HCEC 1CT (cell line): ENCODE measurements around the gene CLCNKA.
"Not testable (repeated sequence)": the region's sequence is repeated elsewhere in the genome, so short reads cannot be mapped to it uniquely, and the experiment has no call there.

ENCODE experiments used
- DNase-seq: peaks from one replicate; pipeline ENCODE4 v3.0.0-alpha.2; 2017

Gene CLCNKA

DNA sequence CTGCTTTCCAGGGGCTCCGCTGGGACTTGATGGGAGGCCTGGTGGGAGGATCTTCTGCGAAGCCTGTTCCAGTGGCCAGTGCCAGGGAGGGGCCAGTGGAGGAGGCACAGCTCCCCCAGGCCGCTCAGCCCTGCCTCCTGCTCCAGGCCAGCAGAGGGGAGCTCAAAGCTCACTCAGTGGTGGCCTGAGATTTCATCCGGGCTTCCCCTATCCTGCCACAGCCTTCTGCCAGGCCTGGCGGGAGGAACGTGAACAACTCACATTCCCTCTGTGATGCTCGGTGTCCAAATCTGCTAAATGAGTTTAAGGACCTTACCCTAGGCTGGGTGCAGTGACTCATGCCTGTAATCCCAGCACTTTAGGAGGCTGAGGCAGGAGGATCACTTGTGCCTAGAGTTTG lies 25.0 kb downstream of the CLCNKA start:
- no peak for DNase-seq

DNA sequence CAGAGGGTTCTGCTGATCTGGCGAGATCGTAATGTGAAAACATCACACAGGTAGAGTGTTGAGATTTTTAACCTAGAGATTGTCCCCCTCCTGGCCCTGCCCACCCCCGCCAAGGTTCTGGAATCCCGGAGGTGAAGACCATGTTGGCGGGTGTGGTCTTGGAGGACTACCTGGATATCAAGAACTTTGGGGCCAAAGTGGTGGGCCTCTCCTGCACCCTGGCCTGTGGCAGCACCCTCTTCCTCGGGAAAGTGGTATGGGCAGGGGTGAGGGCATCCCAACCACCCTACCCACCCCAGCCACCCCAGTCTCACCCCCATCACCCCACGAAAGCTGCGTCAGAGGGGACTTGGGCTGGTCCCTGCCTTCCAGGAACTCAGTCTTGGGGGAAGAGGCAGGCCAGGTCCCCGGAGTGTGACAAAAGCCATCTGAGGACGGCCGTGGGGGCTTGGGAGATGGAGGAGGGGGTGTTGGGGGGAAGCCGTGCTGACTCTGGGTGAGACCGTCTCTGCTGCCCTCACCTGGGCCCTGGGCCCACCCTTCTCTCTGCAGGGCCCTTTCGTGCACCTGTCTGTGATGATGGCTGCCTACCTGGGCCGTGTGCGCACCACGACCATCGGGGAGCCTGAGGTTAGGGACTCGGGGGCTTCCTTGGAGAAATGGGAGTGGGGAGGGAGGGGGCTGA lies 26.1 kb downstream of the CLCNKA start:
- DNase-seq, result no peak

DNA sequence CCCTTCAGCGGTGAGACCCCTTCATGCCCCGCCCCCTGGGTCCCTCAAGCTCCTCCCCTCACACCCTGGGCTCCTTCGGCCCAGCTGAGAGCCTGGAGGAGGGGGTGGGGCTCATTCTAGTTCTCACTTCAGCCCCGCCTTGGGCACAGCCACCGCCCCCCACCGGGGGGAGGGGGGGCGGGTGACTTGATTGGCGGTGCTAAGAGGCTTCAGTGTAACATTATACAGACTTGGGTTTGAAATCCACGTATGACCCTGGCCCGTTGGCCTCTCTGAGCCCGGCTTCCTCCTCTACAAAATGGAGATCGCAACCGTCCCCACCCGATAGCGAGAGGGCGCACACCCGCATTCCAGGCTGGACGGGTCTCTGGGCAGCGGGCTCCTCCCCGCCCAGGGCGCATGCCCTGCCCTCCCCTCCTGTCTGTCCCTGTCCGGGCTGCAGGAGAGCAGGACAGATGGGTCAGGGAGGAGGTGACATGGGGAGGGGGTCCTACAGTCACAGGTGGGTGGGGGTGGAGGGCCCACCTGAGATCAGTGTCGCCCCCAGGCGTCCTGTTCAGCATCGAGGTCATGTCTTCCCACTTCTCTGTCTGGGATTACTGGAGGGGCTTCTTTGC lies 26.8 kb downstream of the CLCNKA start:
- no peak for DNase-seq

DNA sequence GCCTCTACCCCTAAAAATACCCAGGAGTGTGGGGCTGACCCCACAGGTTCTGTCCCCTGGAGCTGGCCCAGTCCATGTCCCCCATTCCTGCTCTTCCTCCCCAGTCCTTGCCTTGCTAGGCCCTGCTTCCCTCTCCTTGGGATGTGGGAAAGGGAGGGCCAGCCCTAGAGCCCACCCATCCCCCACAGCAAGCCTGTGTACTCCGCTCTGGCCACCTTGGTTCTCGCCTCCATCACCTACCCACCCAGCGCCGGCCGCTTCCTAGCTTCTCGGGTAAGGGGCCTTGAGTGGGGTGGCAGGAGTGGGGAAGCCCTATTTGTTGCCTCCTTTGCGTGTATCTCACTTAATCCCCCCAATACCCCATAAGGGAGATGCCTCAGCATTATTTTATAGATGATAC lies 28.5 kb downstream of the CLCNKA start:
- no peak for DNase-seq

DNA sequence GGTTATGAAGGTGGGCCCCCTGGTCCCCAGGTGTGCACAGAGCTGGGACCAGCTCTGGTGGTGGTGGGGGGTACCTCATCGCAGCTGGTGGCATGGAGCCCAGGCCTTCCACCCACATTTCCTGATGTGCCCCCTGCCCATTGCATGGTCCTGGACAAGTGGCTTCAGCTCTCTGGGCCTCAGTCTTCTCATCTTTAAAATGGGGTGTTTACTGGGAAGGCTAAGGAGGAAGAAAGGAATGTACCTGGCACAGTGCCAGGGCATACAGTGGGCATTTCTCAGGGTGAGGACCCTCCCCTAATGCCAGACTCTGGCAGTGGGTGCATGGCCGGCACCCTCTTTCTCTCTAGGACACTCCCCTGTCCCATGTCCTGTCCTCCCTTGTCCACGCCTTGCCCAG lies 29.2 kb downstream of the CLCNKA start:
- no peak for DNase-seq

DNA sequence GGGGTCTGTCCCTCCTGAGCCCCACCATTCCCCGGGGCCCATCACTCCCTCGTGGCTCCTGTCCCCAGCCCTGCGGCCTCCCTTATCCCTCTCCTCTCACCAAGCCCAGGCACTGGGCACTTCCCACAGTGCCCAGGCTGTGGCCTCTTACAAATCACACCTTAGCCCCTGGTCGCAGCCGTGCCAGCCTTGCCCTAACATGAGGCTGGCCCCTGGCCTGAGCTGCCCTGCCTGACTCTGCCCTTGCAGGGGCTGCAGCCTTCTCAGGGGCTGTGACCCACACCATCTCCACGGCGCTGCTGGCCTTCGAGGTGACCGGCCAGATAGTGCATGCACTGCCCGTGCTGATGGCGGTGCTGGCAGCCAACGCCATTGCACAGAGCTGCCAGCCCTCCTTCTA lies 30.1 kb downstream of the CLCNKA start:
- not testable (repeated sequence) for DNase-seq

DNA sequence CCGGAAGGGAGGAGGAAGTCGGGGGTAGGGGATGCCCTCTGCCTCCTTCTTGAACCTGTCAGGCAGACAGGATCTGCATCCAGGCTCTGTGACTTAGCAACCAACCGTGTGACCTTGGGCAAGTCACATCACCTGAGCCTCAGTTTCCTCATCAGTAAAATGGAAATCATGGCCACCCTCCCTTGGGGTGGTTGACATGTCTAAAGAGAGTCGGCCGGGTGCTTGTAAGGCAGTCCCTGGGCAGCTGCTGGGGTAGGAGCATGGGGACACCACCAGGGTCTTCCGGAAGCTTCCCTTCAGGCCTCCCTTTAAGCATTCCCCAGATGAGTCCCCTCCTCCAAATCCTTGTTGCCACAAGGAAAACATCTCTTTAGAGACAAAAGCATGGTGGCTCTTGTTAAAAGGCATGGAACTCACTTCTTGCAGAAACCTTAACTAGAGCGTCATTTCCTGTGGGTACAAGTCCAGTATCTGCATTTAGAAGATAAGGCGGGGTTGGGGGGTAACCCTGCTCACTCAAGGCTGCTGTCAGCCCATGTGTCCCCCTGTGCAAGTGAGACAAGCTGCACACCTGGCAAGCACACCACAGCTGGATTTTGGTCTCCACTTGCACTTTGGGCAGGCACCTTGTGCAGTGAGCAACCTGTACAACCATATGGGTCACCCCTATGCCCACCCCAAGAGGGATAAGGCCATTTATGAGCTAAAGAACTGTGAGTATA lies 32.1 kb downstream of the CLCNKA start:
- no peak for DNase-seq

DNA sequence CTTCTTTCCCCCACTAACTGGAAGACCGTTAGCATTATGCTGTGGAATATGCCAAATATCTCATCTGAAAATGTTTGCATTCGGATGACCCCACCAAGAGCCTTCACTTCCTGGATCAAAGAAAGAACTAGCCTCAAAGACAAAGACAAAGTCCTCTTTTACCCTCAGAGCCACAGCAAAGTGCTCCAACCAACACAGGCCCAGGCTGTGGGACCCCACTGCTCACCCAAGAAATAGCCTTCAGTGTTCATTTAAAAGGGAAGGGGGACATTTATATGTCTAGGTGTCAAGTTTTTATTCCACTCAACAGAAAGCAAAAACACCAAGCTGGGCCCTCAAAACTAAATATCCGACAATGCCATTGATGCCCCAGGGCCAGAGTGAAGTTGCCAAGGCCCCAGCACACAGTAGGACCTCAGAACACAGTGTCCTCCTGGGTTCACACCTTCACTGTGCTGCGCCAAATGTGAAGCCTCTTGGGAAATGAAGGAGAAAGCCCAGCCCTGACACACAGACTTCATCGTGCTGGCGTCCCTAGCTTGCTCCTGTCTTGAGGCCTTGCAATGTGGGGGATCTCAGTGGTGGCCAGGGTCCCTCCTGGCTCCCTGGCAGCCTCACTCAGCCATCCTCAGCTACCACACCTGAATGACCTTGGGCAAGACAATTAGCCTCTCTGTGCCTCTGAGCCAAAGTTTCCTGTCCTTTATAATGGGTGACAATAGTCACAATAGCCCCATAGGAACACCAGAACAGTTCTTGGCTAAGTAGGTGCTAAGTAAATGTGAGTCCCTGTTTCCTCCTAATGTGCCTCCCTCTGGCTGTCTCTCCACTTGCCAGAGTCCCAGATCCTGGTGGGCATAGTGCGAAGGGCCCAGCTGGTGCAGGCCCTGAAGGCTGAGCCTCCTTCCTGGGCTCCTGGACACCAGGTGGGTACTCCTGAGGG lies 33.0 kb downstream of the CLCNKA start:
- no peak for DNase-seq

DNA sequence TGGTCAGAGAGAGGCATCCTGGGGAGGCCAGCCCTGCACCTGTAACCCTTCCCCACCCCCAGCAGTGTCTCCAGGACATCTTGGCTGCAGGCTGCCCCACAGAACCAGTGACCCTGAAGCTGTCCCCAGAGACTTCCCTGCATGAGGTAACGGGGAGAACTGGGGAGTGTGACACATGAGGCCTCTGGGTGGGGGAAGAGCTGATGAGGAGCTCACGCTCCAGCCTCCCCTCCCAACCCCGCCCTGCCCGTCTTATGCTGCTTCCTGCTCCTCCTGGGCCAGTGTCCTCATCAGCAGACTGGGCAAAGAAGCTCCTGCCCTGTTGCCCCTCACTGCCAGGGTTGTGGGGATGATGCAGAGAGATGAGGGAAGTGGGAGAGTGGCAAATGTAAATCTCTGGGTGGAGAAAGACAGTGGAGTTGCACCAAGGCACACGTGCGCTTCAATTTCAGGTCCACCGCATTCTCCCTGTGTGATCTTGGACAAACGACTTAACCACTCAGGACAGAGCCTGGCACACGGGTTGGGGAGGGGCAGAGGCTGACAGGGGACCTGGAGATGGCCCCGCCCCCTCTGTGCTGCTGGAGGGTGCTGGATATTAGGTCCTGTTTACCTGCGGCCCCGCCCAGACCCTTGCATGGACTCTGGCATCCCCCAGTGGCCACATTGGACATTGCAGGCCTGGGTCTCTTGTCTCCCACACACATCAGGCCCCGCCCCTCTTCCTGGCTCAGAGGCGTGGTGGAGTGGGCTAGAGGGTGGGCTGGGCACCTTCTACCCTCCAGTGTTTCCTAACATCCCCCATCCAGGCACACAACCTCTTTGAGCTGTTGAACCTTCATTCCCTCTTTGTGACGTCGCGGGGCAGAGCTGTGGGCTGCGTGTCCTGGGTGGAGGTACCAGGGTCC lies 34.0 kb downstream of the CLCNKA start:
- peak; percentile 41 for DNase-seq

DNA sequence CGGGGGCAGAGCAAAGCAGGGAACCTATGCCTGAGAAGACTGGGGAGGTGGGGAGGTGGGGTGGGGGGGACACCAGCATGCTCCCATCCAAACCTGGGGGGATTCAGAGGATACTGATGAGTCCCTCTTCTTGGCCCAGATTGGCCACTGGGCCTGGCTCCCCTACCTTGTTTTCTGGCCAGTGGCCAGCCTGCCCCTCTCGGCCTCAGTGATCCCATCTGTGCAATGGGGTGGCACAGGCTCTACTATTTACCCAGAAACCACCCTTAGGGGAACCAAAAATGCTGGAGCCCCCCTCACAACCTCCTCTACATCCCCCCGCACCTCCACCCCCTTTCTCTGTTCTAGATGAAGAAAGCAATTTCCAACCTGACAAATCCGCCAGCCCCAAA lies 34.7 kb downstream of the CLCNKA start:
- DNase-seq, result not testable (repeated sequence)

DNA sequence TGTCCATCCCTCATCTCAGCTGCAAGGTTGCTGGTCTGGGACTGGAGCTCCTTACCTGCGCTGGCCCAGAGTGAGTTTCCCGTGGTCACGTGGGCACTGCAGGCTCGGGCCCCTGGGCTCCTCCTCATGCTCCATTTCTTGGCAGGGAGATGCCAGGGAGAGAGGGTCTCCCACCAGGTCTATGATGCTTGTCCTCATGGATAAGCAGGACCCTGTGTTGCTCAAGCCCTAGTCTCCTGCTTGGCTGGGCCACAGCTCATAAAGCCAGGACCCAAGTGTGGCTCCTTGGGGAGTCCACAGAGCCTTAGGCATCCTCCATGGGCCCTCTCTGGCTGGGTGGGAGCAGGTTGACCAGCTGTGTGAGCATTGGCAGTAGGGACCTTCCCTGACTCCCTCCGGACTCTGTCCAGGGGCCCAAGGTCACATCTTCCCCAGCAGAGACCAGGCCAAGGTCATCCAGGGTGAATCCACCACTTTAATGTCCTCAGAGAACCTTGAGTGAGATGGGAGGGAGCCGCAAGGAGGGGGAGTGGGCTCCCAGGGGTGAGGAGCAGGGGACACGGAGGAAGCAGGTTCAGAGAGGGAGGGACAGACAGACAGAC lies 35.6 kb downstream of the CLCNKA start:
- DNase-seq, result not testable (repeated sequence)

DNA sequence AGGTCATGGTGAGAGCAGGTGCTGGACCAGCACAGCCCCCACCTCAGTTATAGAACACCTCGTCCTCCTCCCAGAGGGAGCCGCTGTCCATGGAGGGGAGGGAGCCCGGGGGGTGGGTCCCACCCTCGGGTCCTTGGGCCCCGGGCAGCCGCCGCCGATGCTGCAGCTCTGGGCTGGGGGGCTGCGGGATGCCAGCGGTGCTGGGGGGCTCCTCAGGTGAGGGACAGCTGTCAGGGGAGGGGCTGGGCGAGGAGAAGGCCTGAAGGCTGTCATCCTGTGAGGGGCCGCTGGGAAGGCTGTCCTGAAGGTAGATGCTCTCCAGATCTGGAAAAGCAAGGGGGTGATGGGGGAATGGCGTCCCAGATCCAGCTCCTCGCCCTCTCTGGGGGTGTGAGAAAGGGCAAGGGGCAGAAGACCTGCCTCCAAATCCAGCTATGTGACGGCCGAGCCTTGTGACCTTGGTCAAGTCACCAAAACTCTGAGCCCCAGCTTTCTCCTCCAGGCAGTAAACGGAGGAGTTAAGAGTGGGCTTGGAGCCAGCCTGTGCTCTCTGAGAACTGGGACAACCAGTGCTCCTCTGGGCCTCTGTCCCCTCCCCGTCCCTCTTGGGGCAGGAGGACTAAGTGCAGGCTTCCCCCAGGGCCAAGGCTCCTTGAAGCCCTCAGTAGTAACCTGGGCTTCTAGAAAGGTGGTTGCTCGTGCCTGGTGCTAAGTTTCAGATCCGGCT lies 36.7 kb downstream of the CLCNKA start:
- not testable (repeated sequence) for DNase-seq

DNA sequence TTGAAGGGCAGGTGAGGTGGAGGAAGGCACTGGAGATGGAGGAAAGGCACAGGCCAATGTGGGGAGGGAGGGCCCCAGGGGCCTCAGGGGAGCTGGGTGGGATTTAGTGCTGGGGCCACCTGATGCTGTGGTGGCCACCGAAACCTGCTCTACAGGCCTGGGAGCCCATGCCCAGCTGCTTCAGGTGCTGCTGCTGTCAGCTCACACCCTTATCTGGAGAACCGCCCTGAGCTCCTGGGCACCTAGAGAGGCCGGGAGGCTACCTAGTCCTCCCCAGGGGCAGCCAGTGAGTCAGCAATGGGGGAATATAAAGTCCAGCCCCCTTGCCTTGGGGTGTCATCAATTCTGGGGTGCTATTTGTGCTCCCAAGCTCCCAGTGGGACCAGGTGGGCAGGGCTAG lies 39.4 kb downstream of the CLCNKA start:
- DNase-seq, result no peak

DNA sequence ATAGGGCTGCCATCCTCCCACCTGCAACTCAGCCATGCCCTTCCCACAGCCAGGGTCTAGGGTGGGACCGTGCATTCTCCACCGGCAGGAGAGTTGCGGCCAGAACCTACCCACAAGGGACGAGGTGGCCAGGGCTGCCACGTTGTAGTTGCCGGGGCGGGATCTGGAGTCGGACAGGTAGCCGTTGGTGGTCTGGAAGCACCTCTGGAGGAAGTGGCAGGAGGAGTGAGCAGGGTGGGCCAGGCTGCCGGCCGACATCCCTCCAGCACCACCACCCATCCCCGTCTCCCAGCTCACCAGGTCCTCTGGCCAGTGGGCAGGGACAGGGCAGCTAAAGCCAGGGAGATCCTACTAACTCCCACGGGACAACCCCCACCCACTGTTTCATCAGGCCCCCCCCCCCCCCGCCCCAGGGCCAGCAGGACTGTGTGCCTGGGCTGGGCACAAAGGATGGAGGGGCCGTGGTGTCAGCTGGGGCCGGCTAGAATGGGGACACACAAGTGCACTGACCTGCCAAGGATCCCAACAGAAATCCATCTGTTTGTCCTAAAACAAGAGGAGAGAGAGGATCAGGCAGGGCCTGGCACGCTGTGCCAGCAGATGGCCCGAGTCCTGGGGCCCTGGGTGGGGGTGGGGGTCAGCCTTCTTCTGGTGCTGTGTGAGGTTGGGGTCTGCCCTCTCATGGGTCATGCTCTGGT lies 40.3 kb downstream of the CLCNKA start:
- not testable (repeated sequence) for DNase-seq

DNA sequence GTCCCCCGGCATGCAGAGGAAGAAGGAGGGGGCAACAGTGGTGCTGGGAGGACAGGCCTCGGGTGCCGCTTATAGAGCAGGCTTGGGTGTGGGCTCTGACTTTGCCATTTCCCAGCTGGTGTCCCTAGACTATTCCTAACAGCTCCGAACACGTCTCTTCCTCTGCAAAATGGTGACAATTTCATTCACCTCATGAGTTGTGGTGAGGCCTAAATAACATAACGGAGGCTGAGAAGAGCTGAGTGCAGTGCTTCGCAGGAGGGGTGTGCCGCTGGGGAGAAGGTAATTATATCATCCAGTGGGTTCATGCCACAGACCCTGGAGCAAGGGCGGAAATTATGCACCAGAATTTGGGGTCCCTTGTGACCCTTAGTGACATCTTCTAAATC lies 40.8 kb downstream of the CLCNKA start:
- DNase-seq, result not testable (repeated sequence)

DNA sequence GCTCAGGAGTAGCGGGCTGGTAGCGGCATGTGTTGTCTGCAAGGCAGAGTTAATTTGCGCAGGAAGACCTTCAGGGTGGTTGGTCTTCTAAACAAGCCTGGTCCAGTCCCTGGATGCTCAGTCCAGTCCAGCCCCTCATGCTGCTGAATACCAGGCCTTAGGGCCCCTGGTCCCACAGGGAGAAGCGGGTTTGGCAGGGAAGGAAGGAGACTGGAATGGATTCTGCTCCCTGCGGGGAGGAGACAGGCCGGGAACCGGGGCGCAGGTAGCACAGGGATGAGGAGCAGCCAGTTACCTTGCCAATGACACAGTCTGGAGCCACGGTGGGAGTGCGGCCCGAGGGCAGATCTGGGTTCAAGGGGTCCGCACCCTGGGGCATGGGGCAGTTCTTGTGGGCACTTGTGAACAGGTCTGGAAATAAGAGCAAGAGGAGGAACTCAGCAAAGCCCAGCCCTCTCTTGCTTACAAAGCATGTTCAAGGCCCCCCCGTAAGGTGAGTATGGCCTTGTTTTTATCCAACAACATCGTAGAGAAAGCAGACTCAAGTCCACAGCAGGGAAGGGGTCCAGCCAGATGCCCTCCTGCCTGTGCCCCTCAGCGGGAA lies 41.5 kb downstream of the CLCNKA start:
- no peak for DNase-seq

DNA sequence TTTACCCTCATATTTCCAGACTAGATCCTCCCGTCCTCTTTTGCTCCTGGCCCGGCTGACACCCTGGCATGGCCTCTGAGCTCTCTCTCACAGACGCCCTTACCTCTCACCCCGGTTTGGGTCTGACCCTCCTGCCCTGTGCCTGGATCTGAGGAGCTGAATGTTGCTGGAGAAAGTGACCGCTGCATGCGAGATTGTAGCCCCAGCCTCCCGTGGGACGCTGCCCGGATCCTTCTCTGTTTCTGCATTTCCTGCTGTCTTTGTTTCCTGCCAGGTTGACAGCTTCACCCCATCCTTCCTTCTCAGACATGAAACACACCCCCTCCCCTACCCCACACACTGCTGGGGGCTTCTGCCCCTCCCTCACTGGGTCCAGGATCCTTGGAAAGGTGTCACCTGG lies 42.1 kb downstream of the CLCNKA start:
- no peak for DNase-seq

DNA sequence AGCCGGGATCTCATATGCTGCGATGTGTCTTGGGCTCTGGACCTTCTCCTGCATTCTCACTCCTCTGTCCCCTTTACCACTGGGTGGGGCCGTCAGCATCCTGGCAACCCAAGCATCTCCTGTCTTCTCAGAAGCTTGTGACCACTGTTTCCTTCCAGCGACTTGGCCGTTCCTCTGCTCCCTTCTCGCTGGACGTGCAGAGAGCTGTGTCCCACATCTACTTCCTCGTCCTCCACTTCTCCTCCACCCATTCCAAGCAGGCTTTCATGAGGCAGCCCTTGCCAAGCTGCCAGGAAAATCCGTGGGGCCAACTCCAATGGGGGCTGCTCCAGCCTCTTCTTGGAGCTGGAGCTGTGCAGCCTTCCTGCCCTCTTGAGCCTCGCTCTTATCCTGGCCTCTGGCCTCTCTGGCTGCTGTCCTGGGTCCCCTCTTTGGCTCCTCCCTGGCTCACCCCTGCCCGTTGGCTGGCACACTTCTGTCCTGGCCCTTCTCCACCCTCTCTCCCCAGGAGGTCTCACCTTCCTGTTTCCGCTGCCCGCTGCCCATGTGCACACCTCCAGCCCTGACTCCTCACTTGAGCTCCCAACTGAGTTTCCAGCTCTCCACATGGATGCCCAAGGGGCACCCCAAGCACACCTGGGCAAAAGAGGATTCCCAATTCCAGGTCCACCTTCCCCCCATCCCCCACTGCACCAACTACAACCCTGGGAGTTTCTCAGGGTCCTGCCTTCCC lies 42.9 kb downstream of the CLCNKA start:
- no peak for DNase-seq

DNA sequence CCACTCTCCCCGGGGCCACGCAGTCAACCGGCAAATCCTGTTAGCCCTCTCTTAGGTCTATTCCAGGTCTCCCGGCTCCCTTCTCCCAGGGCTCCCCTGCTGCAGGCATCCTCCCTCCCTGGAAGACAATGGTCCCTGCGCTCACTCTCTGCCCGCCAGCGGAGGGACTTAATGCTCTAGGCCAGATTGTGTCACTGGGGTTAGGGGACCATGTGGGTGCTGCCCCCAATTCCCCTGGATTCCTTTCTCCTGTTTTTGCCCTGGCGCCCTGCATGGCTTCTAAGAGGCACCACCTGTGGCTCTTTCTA lies 43.4 kb downstream of the CLCNKA start:
- DNase-seq, result no peak
